Cardiac atrium fibroblast (primary cell): ENCODE data around the gene ALDH3A1. TPM values are rescaled to one million over a fixed set of nuclear protein-coding genes. Genes with fewer than 3 reads are reported as not detected.

Source experiments
- total RNA-seq: library from RNA; depleted of rRNA; stranded (reverse); fragments of >200 nt; gene quantifications from 2 replicates; pipeline ENCODE4 v1.2.3, GENCODE V29; 2015

Gene ALDH3A1
- 1.1 TPM in 1 of 2 replicates, not detected in the other for total RNA-seq

GRCh38 chr17:19747829-19748806, at the start of gene ALDH3A1:
Gene ALDH3A1 (minus strand): TSS chr17:19748298. CDS start chr17:19745129, 3,169 bp downstream.

GRCh38 chr17:19716108-19717030, 31.7 kb downstream of the ALDH3A1 start, which contains the start of gene SLC47A2:
Gene SLC47A2 (minus strand): TSS chr17:19716584. CDS start chr17:19716555, 29 bp downstream.

Other genes starting within 250 kb of the ALDH3A1 start
- 3.4 and 9.6 TPM in 2 replicates for gene SLC47A1, start 214.4 kb downstream of the ALDH3A1 start, total RNA-seq
- 40.3 and 58.8 TPM in 2 replicates for gene ALDH3A2, start 99.5 kb downstream of the ALDH3A1 start, total RNA-seq
- not detected in 2 replicates for gene SLC47A2, start 31.7 kb downstream of the ALDH3A1 start, total RNA-seq
- 7.1 and 15.7 TPM in 2 replicates for gene ULK2, start 119.6 kb upstream of the ALDH3A1 start, total RNA-seq
- 18.3 and 20.2 TPM in 2 replicates for gene AKAP10, start 229.5 kb upstream of the ALDH3A1 start, total RNA-seq